ENCODE results near the gene RGS11. TPM values are rescaled to one million over a fixed set of nuclear protein-coding genes. Genes with fewer than 3 reads are reported as not detected.

Gene RGS11
- total and polyA plus RNA-seq, 2 experiments from 2014 or later, result 2.4 to 4.5 TPM

DNA sequence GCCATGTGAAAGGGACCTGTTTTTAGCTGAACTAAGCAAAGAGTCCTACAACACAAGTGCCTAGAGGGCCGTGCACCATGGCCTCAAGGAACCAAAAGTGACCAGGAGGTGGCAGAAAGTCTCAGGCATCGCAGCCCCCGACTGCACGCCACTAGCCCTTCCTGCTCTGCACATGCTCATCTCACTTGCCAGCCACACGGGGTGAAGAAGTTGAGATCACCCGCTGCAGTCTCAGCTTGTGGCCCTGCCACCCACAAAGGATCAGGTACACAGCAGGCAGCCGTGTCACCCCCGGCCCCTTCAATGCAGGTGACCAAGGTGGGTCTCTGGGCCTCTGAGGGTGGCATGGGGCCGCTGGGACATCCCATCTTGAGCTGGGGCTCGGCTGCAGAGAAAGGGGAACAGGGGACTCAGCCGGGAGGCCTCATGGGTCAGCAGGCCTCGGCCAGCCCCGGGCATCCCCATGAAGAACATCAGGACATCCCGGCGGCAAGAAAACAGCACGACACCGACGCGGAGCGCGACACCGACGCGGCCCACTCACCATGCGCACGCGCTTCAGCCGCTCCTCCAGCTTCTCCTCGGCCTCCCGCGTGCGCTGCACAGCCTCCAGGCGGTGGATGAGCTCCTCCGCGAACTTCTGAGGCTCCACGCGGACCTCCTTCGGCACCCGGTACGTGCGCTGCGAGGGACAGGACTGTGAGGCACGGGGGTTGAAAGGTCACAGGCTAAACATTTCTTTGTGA lies 28.2 kb upstream of the RGS11 start:
- no peak overlapping the region for H3K27ac ChIP-seq
- DNase-seq, result peak; percentile 15
- H3K9ac ChIP-seq, result no peak overlapping the region
- H3K79me2 ChIP-seq (ENCODE audit: insufficient read depth), result no peaks in the 10 kb centered on the region
- no peak overlapping the region for H2AFZ ChIP-seq
- H3K9me3 ChIP-seq (ENCODE audit: low read depth), result no peaks in the 10 kb centered on the region
- H3K4me2 ChIP-seq (ENCODE audit: unreplicated experiment), result no peak overlapping the region
- H3K9me2 ChIP-seq (ENCODE audit: insufficient read depth), result no peaks in the 10 kb centered on the region
- H4K20me1 ChIP-seq (ENCODE audit: insufficient read depth), result no peaks in the 10 kb centered on the region
- H3K36me3 ChIP-seq (ENCODE audit: low read depth), result no peaks in the 10 kb centered on the region
- 89 to 90% methylated on average over 38 to 42 of the region's 43 CpGs for WGBS, 2 experiments (ENCODE audit: low coverage in 1 of 2, low lambda C conversion rate in 2 of 2, missing lambda C conversion rate in 2 of 2)
- no peaks in the 10 kb centered on the region for H3K27me3 ChIP-seq (replicated peaks; ENCODE audit: insufficient read depth)
- TF ChIP-seq EZH2phosphoT487 (IDR thresholded peaks at IDR 0.05; ENCODE audit: insufficient read depth, low read depth) (no peak), EZH2 (IDR thresholded peaks at IDR 0.05; ENCODE audit: insufficient read depth, poor library complexity, severe bottlenecking) (no peak)
- H3F3A ChIP-seq (ENCODE audit: insufficient read depth), result no peaks in the 10 kb centered on the region
- no peaks in the 10 kb centered on the region for H3K4me1 ChIP-seq (ENCODE audit: insufficient read depth)
- no peak overlapping the region for H3K4me3 ChIP-seq
- in situ Hi-C loops (cut with MboI), result no loop called here

DNA sequence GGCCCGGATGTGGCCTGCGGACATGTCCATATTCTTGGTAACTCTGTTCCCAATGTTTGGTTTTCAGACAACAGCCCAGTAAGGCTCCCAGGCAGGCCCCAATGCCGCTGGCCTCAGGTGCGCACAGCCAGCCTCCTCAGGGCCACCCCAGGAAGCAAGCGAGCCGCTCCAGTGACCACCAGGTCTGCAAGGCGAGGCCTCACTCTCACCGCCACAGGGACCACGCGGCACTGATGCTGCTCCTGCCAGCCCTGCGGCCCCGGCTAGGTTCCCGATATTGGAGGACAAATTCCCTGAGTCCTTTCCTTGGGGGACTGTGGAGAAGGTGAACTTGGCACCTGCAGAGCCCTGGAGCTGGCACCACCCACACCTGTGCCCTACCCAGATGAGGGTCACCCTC lies 26.2 kb upstream of the RGS11 start:
- Histone ChIP-seq H3K36me3 (ENCODE audit: low read depth) (no peaks in the 10 kb centered on the region), H3K9me2 (ENCODE audit: insufficient read depth) (no peaks in the 10 kb centered on the region), H3K4me2 (ENCODE audit: unreplicated experiment) (no peak overlapping the region), H3K9me3 (ENCODE audit: low read depth) (no peaks in the 10 kb centered on the region), H3K27ac (no peak overlapping the region), H3K9ac (no peak overlapping the region), H3K79me2 (ENCODE audit: insufficient read depth) (no peaks in the 10 kb centered on the region), H4K20me1 (ENCODE audit: insufficient read depth) (no peaks in the 10 kb centered on the region), H3K4me1 (ENCODE audit: insufficient read depth) (no peaks in the 10 kb centered on the region), H3F3A (ENCODE audit: insufficient read depth) (no peaks in the 10 kb centered on the region), H3K27me3 (replicated peaks; ENCODE audit: insufficient read depth) (no peaks in the 10 kb centered on the region), H2AFZ (no peak overlapping the region), H3K4me3 (no peak overlapping the region)
- DNase-seq, result no peak
- 99% methylated on average over 13 of the region's 13 CpGs for WGBS, 2 experiments (ENCODE audit: low coverage in 1 of 2, low lambda C conversion rate in 2 of 2, missing lambda C conversion rate in 2 of 2)
- TF ChIP-seq EZH2phosphoT487 (IDR thresholded peaks at IDR 0.05; ENCODE audit: insufficient read depth, low read depth) (no peak), EZH2 (IDR thresholded peaks at IDR 0.05; ENCODE audit: insufficient read depth, poor library complexity, severe bottlenecking) (no peak)
- in situ Hi-C loops (cut with MboI), result no loop called here

DNA sequence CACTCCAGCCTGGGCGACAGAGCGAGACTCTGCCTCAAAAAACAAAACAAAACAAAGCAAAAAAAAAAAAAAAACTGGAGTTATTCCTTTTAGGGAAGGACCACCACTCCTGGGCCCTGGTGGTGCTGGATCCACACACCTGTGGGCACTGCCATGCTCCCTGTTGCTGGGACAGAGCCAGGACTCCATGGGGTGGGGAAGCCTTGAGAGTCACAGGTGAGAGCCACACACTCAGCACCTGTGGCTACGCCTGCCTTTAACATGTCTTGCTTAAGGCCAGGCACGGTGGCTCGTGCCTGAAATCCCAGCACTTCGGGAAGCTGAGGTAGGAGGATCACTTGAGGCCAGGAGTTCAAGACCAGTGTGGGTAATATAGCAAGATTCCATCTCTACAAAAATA lies 25.5 kb upstream of the RGS11 start:
- Histone ChIP-seq H3K36me3 (ENCODE audit: low read depth) (no peaks in the 10 kb centered on the region), H3K4me1 (ENCODE audit: insufficient read depth) (no peaks in the 10 kb centered on the region), H3K9me2 (ENCODE audit: insufficient read depth) (no peaks in the 10 kb centered on the region), H3F3A (ENCODE audit: insufficient read depth) (no peaks in the 10 kb centered on the region), H3K4me3 (no peak overlapping the region), H3K27ac (no peak overlapping the region), H3K9ac (no peak overlapping the region), H3K4me2 (ENCODE audit: unreplicated experiment) (no peak overlapping the region), H3K79me2 (ENCODE audit: insufficient read depth) (no peaks in the 10 kb centered on the region), H2AFZ (no peak overlapping the region), H3K27me3 (replicated peaks; ENCODE audit: insufficient read depth) (no peaks in the 10 kb centered on the region), H3K9me3 (ENCODE audit: low read depth) (no peaks in the 10 kb centered on the region), H4K20me1 (ENCODE audit: insufficient read depth) (no peaks in the 10 kb centered on the region)
- DNase-seq, result no peak
- WGBS, 2 experiments (ENCODE audit: low coverage in 1 of 2, low lambda C conversion rate in 2 of 2, missing lambda C conversion rate in 2 of 2), result 94 to 99% methylated on average over 6 of the region's 6 CpGs
- in situ Hi-C loops (cut with MboI), result no loop called here
- TF ChIP-seq EZH2 (IDR thresholded peaks at IDR 0.05; ENCODE audit: insufficient read depth, poor library complexity, severe bottlenecking) (no peak), EZH2phosphoT487 (IDR thresholded peaks at IDR 0.05; ENCODE audit: insufficient read depth, low read depth) (no peak)

DNA sequence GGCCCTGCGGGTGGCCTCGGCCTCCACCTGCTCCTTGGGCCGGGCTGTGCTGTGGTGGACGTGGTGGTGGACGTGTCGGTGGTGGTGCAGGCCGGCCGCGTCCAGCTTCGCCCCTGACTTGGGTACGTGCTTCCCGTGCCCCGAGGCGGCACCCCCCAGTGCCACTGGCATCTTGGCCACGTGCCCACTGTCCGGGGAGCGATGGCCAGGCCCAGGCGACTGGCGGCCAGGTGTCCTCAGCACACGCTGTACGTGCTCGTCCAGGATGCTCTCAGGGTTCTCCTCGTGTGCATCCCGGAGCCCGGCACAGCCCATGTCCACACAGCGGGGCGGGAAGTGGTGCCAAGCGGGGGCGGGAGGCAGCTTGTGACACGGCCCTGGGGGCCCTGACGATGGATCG lies 22.1 kb upstream of the RGS11 start:
- in situ Hi-C loops (cut with MboI), result no loop called here
- H4K20me1 ChIP-seq (ENCODE audit: insufficient read depth), result no peaks in the 10 kb centered on the region
- H3K27ac ChIP-seq, result no peak overlapping the region
- H3K27me3 ChIP-seq (replicated peaks; ENCODE audit: insufficient read depth), result no peaks in the 10 kb centered on the region
- no peaks in the 10 kb centered on the region for H3K9me2 ChIP-seq (ENCODE audit: insufficient read depth)
- no peak for DNase-seq
- H3F3A ChIP-seq (ENCODE audit: insufficient read depth), result no peaks in the 10 kb centered on the region
- H3K4me3 ChIP-seq, result no peak overlapping the region
- WGBS, 2 experiments (ENCODE audit: low coverage in 1 of 2, low lambda C conversion rate in 2 of 2, missing lambda C conversion rate in 2 of 2), result 92 to 95% methylated on average over 27 to 32 of the region's 32 CpGs
- H2AFZ ChIP-seq, result no peak overlapping the region
- H3K4me2 ChIP-seq (ENCODE audit: unreplicated experiment), result no peak overlapping the region
- no peaks in the 10 kb centered on the region for H3K79me2 ChIP-seq (ENCODE audit: insufficient read depth)
- no peaks in the 10 kb centered on the region for H3K36me3 ChIP-seq (ENCODE audit: low read depth)
- TF ChIP-seq EZH2 (IDR thresholded peaks at IDR 0.05; ENCODE audit: insufficient read depth, poor library complexity, severe bottlenecking) (no peak), EZH2phosphoT487 (IDR thresholded peaks at IDR 0.05; ENCODE audit: insufficient read depth, low read depth) (no peak)
- H3K9me3 ChIP-seq (ENCODE audit: low read depth), result no peaks in the 10 kb centered on the region
- no peak overlapping the region for H3K9ac ChIP-seq
- H3K4me1 ChIP-seq (ENCODE audit: insufficient read depth), result no peaks in the 10 kb centered on the region
